Naive B cell (primary cell): ENCODE data around the gene LXN. TPM values are rescaled to one million over a fixed set of nuclear protein-coding genes. Genes with fewer than 3 reads are reported as not detected.
A peak's percentile ranks its signal among the peaks of the same experiment; 100 is the strongest.

Experiments used
- ATAC-seq, 2 donors: fragments of 150-1000 bp; cut with Tn5 transposase; 2 replicates each; pipeline ENCODE4 v1.10.0; 2021; ENCODE audit warnings: low read depth in 2 of 2, mild to moderate bottlenecking in 2 of 2, moderate library complexity in 2 of 2
- DNase-seq: peaks from one replicate; pipeline ENCODE4 v3.0.0; 2022
- H3K27ac Mint-ChIP-seq, 6 donors: one replicate each; pipeline ENCODE4 v1.8.0; 2020 to 2022; ENCODE audit warnings: mild to moderate bottlenecking in 6 of 6, mixed read lengths in 6 of 6, moderate library complexity in 5 of 6, inconsistent platforms in 2 of 6
- H3K27me3 Mint-ChIP-seq, 3 donors: one replicate each; pipeline ENCODE4 v1.8.0; 2021 to 2022; ENCODE audit warnings: mixed read lengths in 3 of 3, mild to moderate bottlenecking in 1 of 3
- H3K36me3 Mint-ChIP-seq, 2 donors: one replicate each; pipeline ENCODE4 v1.8.0; 2020 to 2022; ENCODE audit warnings: mixed read lengths in 2 of 2, inconsistent platforms in 1 of 2, mild to moderate bottlenecking in 1 of 2
- H3K4me1 Mint-ChIP-seq, 3 donors: one replicate each; pipeline ENCODE4 v1.8.0; 2020 to 2022; ENCODE audit warnings: mixed read lengths in 3 of 3, inconsistent platforms in 1 of 3, mild to moderate bottlenecking in 1 of 3, moderate library complexity in 1 of 3
- H3K4me3 Mint-ChIP-seq, 8 donors: one replicate each; pipeline ENCODE4 v1.8.0; 2020 to 2022; ENCODE audit warnings: mild to moderate bottlenecking in 8 of 8, mixed read lengths in 8 of 8, moderate library complexity in 8 of 8, inconsistent platforms in 2 of 8
- H3K9me3 Mint-ChIP-seq, 7 donors: one replicate each; pipeline ENCODE4 v1.8.0; 2020 to 2022; ENCODE audit warnings: mixed read lengths in 7 of 7, mild to moderate bottlenecking in 5 of 7, inconsistent platforms in 2 of 7, moderate library complexity in 1 of 7
- polyA plus RNA-seq, 6 donors: library from polyadenylated mRNA; unstranded; fragments of 300-500 nt; fragmentation: Illumina TruSeq; gene quantifications; one replicate each; pipeline ENCODE4 v1.2.3, GENCODE V29; 2021; ENCODE audit warnings: low read depth in 6 of 6

LXN gene
- polyA plus RNA-seq, 6 donors from 2014 or later = 6.2 to 15.4 (median 12.0) TPM

- no peaks in the 10 kb centered on the region for H3K27me3 Mint-ChIP-seq
- H3K27ac Mint-ChIP-seq = peak overlapping the region in 2 of 6 donors; percentile 24 to 38
- no peaks in the 10 kb centered on the region for H3K9me3 Mint-ChIP-seq
- peaks cover 0 to 10% of the 10 kb centered on the region in 2 donors for H3K36me3 Mint-ChIP-seq
- no peaks in the 10 kb centered on the region for H3K4me1 Mint-ChIP-seq
- H3K4me3 Mint-ChIP-seq = no peak overlapping the region
- peak in 1 of 2 donors; percentile 53 for ATAC-seq
- no peak for DNase-seq
Measured at GRCh38 chr3:158659454-158660237, 12.8 kb downstream of the LXN start.

GRCh38 chr3:158658889-158659288 is 13.6 kb downstream of the LXN start:
- H3K27ac Mint-ChIP-seq = no peak overlapping the region
- H3K4me1 Mint-ChIP-seq = no peaks in the 10 kb centered on the region
- H3K9me3 Mint-ChIP-seq = no peaks in the 10 kb centered on the region
- no peaks in the 10 kb centered on the region for H3K27me3 Mint-ChIP-seq
- DNase-seq (no peak), ATAC-seq (no peak)
- no peak overlapping the region for H3K4me3 Mint-ChIP-seq
- peaks cover 0 to 4% of the 10 kb centered on the region in 2 donors for H3K36me3 Mint-ChIP-seq

GRCh38 chr3:158652463-158652862 is 20.0 kb downstream of the LXN start:
- ATAC-seq (no peak), DNase-seq (no peak)
- Mint-ChIP-seq H3K4me3 (no peak overlapping the region), H3K9me3 (no peaks in the 10 kb centered on the region), H3K27ac (no peak overlapping the region), H3K36me3 (peaks cover 0 to 4% of the 10 kb centered on the region in 2 donors), H3K4me1 (peaks cover 0 to 3% (median 0%) of the 10 kb centered on the region in 3 donors), H3K27me3 (no peaks in the 10 kb centered on the region)

DNA sequence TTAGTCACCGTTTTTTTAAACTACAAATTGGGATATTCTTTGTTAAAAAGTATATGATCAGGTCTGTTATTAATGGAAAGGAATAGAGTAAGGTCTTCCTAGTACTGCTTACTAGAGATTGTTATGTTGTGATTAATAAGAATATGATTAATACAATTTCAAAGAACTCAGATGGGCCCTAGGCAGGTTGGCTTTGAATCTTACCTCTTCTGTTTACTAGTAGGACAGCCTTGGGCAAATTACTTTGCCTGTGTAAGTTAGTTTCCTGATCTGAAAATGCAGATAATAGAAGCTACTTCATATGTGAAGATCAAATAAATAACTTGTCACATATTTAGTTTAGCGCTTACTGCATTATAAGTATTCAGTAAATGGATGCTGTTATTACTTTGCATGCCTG is 21.3 kb downstream of the LXN start:
- H3K4me1 Mint-ChIP-seq = peaks cover 5 to 7% (median 6%) of the 10 kb centered on the region in 3 donors
- H3K27me3 Mint-ChIP-seq = no peaks in the 10 kb centered on the region
- H3K4me3 Mint-ChIP-seq = no peak overlapping the region
- H3K9me3 Mint-ChIP-seq = no peaks in the 10 kb centered on the region
- no peak for ATAC-seq
- H3K36me3 Mint-ChIP-seq = peaks cover 0 to 4% of the 10 kb centered on the region in 2 donors
- DNase-seq = no peak
- no peak overlapping the region for H3K27ac Mint-ChIP-seq

- peak overlapping the region in 1 of 8 donors; percentile 45 for H3K4me3 Mint-ChIP-seq
- ATAC-seq = no peak
- H3K27me3 Mint-ChIP-seq = no peaks in the 10 kb centered on the region
- DNase-seq = no peak
- H3K9me3 Mint-ChIP-seq = no peaks in the 10 kb centered on the region
- H3K27ac Mint-ChIP-seq = peak overlapping the region in 1 of 6 donors; percentile 33
- peaks cover 13 to 19% (median 15%) of the 10 kb centered on the region in 3 donors for H3K4me1 Mint-ChIP-seq
- H3K36me3 Mint-ChIP-seq = no peaks in the 10 kb centered on the region
Measured at GRCh38 chr3:158649791-158650190, 22.7 kb downstream of the LXN start.

GRCh38 chr3:158644345-158644908 is 28.0 kb downstream of the LXN start, which contains the start of gene GFM1:
Gene GFM1 (plus strand): TSS chr3:158644527. CDS start chr3:158644635, 108 bp downstream.
- H3K27me3 Mint-ChIP-seq = no peaks in the 10 kb centered on the region
- H3K9me3 Mint-ChIP-seq = no peaks in the 10 kb centered on the region
- peak within 1 kb of the TSS; percentile 91 to 98 (median 95) for H3K27ac Mint-ChIP-seq
- H3K36me3 Mint-ChIP-seq = no peaks in the 10 kb centered on the region
- DNase-seq = peak; percentile 88
- peak within 1 kb of the TSS; percentile 90 to 100 (median 98) for H3K4me3 Mint-ChIP-seq
- peaks cover 18 to 30% (median 24%) of the 10 kb centered on the region in 3 donors for H3K4me1 Mint-ChIP-seq
- ATAC-seq = peak; percentile 91 to 93

DNA sequence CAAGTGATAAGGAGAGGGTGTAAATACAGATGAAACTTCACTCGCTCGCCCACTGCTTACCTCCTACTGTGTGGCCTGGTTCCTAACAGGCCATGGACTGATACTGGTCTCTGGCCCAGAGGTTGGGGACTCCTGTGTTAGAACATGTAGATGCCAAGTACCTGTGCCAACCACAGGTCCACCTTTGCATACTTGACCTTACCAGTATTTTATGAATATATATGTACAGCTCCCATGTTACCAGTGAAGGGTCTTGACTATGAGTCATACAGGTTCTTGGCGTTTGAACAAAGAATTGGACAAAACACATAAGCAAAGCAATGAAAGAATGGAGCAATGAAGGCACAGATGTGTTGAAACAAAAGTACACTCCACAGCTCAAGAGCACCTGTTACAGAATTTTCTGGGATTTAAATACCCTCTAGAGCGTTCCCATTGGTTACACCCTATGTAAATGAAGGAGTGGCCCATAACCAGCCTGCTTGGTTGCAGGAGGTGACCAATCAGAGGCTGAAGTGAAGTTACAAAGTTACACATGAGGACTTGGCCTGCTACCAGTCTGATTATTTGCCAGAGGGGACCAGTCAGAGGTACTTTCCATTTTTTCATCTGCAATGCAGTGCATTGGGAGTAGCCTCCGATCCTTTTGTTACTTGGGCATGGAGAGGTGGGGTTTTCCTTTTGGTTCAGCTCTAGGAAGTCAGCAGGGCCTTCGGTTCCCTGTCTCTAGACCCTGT is 29.8 kb downstream of the LXN start:
- Mint-ChIP-seq H3K27me3 (no peaks in the 10 kb centered on the region), H3K27ac (peak overlapping the region in 1 of 6 donors; percentile 63), H3K4me1 (peaks cover 18 to 28% (median 24%) of the 10 kb centered on the region in 3 donors), H3K4me3 (peak overlapping the region in 3 of 8 donors; percentile 28 to 60 (median 43)), H3K36me3 (no peaks in the 10 kb centered on the region), H3K9me3 (no peaks in the 10 kb centered on the region)
- ATAC-seq (no peak), DNase-seq (no peak)

DNA sequence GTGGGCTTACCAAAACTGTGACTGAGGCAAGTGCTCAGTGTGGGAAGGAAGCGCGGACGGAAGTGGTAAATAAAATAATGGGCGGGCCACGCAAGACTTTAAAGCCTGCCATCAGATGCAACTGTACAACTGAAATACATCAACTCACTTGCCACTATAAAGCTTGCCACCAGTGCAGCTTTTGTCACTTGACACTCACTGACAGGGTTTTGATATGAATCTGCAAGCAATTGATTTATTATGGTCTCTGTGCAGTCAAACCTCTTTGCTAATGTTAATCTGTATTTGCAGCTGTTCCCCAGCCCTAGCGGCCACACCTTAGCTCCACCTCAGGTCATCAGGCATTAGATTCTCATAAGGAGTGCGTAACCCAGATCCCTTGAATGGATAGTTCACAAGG is 30.4 kb downstream of the LXN start:
- Mint-ChIP-seq H3K4me1 (peaks cover 18 to 28% (median 24%) of the 10 kb centered on the region in 3 donors), H3K27me3 (no peaks in the 10 kb centered on the region), H3K9me3 (no peaks in the 10 kb centered on the region), H3K36me3 (no peaks in the 10 kb centered on the region), H3K27ac (peak overlapping the region in 1 of 6 donors; percentile 57), H3K4me3 (peak overlapping the region in 1 of 8 donors; percentile 28)
- ATAC-seq = no peak
- DNase-seq = no peak

DNA sequence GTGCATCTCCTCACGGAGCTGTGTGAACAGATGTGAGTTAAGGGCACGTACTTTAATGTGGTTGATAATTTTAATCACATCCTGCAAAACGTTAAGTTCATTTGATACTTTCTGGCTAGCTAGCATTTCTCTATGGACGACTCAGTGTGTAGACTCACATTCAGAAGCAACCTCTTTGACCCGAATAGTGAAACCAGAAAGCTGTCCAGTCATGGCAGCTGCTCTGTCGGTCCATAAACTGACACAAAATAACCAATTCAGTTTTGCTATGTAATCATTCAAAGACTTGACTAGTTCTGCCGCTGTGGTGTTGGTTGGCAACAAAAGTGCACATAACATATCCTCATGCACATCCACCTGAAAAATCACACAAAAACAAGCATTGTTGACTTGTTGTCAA is 31.8 kb downstream of the LXN start:
- no peak for DNase-seq
- no peak for ATAC-seq
- Mint-ChIP-seq H3K36me3 (no peaks in the 10 kb centered on the region), H3K4me3 (no peak overlapping the region), H3K27me3 (no peaks in the 10 kb centered on the region), H3K27ac (no peak overlapping the region), H3K4me1 (peaks cover 8 to 18% (median 14%) of the 10 kb centered on the region in 3 donors), H3K9me3 (no peaks in the 10 kb centered on the region)

DNA sequence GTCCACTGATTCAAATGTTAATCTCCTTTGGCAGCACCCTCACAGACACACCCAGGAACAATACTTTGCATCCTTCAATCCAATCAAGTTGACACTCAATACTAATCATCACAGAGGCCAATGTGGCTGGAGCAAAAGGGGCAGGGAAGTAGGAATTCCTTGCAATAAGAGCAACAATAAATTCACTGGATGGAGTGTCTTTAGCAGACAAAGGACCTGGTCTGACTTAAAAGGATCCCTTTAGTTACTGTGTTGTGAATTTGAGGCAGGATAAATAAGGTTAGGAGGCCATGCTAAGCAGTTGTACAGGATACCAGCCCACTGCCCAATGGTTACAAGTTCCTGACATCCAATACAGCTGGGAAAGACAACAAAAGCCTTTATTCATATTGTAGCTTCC is 40.5 kb downstream of the LXN start:
- DNase-seq (no peak), ATAC-seq (no peak)
- Mint-ChIP-seq H3K36me3 (peaks cover 0 to 7% of the 10 kb centered on the region in 2 donors), H3K27ac (no peak overlapping the region), H3K4me3 (no peak overlapping the region), H3K27me3 (peaks cover 20 to 56% (median 38%) of the 10 kb centered on the region in 3 donors), H3K9me3 (peaks cover 0 to 11% (median 0%) of the 10 kb centered on the region in 7 donors), H3K4me1 (no peaks in the 10 kb centered on the region)

GRCh38 chr3:158625881-158626280 is 46.6 kb downstream of the LXN start:
- H3K4me1 Mint-ChIP-seq = no peaks in the 10 kb centered on the region
- ATAC-seq (no peak), DNase-seq (no peak)
- H3K27me3 Mint-ChIP-seq = peaks cover 18 to 45% (median 43%) of the 10 kb centered on the region in 3 donors
- no peak overlapping the region for H3K27ac Mint-ChIP-seq
- H3K36me3 Mint-ChIP-seq = peaks cover 0 to 8% of the 10 kb centered on the region in 2 donors
- peaks cover 3 to 13% (median 8%) of the 10 kb centered on the region in 7 donors for H3K9me3 Mint-ChIP-seq
- H3K4me3 Mint-ChIP-seq = no peak overlapping the region

- Mint-ChIP-seq H3K4me3 (no peak overlapping the region), H3K27ac (no peak overlapping the region), H3K4me1 (no peaks in the 10 kb centered on the region), H3K9me3 (peaks cover 9 to 57% (median 25%) of the 10 kb centered on the region in 7 donors), H3K36me3 (peaks cover 8% of the 10 kb centered on the region in 2 donors), H3K27me3 (peaks cover 12 to 17% (median 16%) of the 10 kb centered on the region in 3 donors)
- ATAC-seq (no peak), DNase-seq (no peak)
Measured at GRCh38 chr3:158617982-158618875, 54.2 kb downstream of the LXN start.
